ENCODE results near the gene DERA.
"Not testable (repeated sequence)": the region's sequence is repeated elsewhere in the genome, so short reads cannot be mapped to it uniquely, and the experiment has no call there.

The DERA gene

DNA sequence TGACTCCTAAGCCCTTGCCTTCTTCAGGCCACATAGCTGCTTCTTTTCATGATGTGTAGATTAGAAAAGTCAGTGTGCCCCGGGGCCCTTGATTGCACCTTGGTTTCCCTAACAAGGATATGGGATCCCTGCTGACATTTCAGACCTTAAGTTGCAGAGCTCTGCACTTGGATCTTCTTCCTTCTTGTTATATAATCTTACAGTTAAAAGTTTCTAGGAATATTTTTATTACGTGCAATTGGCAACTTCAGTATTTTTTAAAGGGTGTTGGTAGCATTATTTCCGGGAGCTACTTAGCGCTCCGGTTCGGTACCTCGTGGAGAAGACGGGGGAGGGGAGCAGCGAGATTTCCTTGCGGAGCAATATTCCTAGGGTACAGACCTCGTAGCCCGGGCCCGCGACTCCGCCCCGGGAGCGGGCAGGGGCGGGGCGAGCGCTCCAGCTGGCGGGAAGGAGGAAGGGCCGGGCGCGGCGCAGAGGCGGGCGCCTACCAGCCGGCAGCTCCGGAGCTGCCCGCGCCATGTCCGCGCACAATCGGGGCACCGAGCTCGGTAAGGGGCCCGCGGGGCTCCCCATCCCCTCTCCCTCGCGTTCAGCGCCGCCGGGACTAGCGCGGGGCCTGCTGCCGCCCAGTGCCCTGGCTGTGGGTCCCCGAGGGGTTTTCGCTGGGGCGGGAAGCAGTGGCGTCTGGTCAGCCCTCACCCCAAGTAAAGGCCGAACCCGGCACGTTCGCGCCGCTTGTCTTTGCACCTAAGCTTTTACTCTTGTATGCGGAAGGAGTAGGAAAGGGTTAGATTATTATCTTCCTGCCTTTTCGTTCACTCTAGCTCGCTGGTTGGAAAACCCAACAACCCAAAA, at the start of gene DERA:
Gene DERA (plus strand): TSS at position 469 of the 858 bp plus-strand sequence. CDS start 52 bp downstream, at position 521.
- peak; percentile 67 for DNase-seq

DNA sequence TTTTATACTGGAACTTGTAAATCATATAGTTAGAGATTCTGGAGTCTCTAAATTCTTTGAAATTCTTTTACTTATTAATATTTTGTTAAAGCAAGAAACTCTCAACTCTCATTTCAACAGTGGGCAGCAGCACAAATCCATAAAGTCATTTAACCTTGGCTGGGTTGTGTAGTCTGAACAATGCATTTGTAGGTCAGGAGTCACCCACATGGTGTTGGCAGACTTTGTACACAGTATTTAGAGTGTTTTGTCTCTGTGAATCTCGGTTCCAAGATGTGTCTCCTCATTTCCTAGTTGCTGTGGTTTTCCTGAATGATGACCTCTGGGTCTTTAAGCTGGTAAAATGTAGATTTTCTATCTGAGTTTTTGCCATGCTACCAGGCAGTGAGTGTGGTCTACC, 49.7 kb upstream of the DERA start:
- DNase-seq: no peak

DNA sequence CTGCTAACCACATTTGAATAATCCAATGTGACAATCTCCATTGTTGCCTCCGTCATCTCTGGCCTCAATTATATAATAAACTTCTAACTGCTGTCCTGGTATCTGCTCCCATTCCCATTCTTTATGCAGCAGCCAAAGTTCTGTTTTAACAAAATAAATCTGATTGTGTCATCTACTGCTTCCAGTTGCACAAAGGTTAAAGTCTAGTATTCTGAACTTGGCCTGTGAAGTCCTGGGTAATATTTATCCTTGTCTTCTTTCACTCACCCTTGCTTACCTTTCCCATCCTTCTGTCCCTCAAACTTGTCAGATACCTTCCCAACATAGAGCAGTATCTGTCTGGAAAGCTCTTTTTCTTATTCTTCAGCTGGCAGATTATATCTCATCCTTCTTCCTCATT, 48.3 kb upstream of the DERA start:
- DNase-seq: no peak

DNA sequence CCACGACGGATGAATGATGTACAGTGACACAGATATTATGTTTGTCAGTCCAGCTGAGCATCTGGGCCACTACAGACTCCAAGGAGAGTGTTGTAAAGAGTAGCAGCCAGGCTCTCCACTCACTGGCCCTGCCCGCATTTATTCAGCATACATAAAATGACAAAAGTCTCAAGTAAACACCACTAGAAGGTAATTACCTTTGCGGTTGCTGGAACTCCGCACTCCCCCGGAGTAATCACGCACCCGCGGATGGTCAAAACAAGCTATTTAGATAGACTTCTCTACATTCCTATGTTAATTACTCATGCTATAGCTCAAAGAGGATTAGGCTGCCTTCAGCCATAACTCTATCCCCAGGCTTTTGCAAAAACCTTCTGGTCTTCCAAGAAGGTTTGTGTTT, 47.8 kb upstream of the DERA start:
- DNase-seq: no peak

DNA sequence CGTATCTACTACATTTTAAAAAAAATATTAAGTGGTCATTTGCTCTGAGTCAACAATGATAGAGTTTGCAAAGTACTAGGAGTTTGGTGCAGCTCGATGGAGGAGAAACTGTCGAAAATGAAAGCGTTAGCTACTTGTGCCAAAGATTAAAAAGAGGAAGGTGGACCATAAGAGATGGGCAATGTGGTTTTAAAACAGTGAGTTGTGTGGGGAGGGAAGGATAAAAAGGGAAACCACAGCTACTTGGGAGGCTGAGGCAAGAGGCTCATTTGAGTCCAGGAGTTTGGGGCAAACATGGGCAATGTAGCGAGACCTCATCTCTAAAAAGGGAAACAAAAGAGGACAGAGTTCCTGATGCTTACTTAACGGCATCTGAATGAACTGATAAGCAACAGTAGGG, 47.1 kb upstream of the DERA start:
- DNase-seq: no peak

DNA sequence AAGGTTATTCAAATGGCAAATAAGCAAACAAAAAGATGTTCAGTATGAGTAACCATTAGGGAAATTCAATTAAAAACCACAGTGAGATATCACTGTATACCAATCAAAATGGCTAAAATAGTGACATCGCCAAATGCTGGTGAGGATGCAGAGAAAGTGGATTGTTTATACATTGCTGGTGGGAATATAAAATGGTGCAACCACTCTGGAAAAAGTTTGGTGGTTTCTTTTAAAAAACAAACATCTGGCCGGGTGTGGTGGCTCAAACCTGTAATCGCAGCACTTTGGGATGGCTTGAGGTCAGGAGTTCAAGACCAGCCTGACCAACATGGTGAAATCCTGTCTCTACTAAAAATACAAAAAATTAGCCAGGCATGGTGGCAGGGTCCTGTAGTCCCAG, 42.9 kb upstream of the DERA start:
- no peak for DNase-seq

DNA sequence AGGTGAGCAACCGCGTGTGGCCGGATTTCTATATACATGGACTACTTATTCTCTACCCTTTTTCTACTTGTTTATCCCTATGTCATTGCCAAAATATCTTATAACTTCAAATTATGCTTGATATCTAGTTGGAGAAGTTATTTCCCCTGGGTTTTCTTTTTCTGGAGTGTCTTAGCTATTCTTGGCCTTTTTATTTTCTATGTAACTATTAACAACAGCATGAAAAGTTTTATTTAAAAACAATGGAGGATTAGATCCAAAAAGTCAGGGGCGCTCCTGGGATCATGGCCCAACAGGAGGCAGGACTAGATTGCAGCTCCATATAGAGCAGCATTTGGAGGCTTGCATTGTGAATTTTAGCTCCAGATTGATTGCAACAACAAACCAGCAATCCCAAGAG, 37.6 kb upstream of the DERA start:
- DNase-seq: no peak

DNA sequence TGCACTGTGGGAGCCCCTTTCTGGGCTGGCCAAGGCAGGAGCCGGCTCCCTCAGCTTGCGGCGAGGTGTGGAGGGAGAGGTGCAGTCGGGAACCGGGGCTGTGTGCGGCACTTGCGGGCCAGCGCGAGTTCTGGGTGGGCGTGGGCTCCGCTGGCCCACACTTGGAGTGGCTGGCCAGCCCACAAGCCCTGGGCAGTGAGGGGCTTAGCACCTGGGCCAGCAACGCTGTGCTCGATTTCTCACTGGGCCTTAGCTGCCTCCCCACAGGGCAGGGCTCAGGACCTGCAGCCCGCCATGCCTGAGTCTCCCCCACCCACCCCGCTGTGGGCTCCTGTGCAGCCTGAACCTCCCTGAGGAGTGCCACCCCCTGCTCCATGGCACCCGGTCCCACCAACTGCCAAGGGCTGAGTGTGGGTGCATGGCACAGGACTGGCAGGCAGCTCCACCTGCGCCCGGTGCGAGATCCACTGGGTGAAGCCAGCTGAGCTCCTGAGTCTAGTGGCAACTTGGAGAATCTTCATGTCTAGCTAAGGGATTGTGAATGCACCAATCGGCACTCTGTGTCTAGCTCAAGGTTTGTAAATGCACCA, 36.5 kb upstream of the DERA start:
- DNase-seq: not testable (repeated sequence)

DNA sequence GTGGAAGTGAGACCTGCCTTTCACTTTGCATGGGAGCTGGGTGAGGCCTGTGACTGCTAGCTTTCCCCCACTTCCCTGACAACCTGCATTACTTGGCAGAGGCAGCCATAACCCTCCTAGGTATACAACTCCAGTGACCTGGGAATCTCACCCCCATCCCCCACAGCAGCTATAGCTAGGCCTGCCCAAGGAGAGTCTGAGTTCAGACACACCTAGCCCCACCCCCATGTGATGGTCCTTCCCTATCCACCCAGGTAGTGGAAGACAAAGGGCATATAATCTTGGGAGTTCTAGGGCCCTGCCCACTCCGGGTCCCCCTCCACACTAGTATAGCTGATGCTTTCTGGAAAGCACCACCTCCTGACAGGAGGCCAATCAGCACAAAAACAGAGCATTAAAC, 35.3 kb upstream of the DERA start:
- no peak for DNase-seq

DNA sequence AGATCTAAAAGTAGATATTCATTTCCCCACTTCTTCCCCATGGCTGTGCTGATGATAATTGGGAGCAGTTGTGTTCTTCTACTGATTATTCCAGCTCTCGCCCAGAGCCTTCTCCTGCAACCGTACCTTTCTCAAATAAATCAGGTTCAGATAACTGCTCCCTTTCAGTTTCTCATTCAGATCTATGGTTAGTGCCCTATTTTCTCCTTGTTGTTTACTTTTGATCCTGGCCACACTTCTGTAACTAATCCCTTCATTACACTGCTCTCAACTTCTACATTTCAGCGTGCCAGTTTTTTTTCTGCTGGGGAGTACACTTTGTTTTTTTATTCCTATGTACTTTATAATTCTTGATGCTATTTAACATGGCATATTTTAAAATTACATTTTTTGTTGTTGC, 31.7 kb upstream of the DERA start:
- no peak for DNase-seq

DNA sequence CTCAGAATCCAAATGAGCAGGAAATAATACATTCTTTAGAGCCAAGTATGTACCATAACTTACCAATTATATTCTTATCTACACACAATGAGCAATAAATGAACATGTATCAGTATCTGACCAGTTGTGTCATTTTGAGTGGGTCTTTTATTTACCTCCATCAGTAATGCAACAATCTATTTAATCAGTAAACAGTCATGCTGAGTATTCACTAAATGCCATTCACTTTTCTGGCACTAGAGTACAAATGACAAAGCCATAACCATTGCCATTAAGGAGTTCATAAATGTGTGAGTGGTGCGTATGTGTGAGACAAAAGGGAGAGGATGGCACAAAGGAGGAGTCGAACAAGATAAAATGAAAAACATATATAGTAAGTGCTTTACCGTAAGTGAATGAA, 30.4 kb upstream of the DERA start:
- DNase-seq: no peak

DNA sequence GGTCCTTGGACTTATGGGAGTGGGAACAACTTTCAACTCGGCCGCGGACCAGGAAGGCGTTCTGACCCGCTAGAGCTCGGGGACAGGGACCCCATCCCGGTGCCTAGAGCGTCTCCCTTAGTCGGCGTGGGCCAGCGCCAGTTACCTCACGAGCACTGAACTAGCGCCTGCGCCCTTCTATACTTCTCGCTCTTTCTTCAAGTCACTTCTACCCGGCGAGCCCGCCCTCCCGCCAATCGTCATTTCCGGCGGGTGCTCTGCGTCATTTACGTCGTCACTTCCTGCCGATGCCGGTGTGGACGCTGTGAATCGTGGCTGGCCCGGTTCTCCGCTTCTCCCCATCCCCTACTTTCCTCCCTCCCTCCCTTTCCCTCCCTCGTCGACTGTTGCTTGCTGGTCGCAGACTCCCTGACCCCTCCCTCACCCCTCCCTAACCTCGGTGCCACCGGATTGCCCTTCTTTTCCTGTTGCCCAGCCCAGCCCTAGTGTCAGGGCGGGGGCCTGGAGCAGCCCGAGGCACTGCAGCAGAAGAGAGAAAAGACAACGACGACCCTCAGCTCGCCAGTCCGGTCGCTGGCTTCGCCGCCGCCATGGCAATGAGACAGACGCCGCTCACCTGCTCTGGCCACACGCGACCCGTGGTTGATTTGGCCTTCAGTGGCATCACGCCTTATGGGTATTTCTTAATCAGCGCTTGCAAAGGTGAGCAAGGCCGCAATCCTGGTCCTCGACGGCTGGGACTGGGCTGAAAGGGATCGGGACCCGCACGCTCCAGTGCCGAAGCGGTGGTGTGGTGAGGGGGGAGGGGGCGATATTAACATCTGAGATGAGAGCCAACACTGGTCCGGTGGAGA, 28.8 kb upstream of the DERA start, which contains the start of gene STRAP:
Gene STRAP (plus strand): TSS at position 270 of the 854 bp plus-strand sequence. CDS start 321 bp downstream, at position 591.
- peak; percentile 95 for DNase-seq

DNA sequence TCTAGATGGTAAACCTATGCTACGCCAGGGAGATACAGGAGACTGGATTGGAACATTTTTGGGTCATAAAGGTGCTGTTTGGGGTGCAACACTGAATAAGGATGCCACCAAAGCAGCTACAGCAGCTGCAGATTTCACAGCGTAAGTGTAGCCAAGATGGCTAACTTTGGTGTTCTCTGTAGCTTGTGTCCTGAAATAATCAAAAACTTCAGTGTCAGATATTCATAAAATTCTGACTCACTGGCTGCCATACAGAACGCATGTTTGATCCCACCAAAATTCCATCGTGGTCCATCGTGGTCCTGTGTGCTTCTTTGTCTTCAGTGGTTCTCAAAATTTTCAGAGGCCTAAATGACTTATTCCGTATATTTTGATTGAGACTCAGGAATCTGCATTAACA, 27.6 kb upstream of the DERA start:
- no peak for DNase-seq

DNA sequence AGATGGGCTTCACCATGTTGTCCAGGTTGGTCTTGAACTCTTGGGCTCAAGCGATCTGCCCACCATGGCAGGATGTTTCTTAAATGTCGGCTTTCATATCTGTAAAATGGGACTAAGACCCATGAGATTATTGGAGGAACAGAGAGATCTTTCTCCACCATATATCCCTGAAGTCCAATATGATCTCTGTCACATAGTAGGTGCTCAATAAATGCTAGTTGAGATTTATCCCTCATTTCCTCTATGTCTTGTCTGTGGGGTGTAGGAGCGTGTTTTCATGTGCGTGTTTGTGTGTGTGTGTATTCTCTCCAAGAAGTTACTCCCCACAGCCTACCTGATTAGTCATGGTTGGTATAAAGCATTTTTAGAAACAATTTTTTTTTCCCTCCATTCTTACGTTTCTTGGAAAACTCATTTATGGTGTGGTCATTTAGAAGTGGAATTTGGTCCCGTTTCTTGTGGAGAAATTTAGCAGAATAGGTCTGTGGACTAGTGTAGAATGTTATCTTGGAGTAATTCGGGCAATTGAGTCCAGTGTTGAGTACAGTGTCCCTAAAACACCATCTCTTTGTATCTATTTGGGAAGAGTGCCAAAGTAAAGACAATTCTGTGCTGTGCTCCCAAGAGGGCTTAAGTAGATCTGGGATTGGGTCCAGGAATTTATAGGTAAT, 24.6 kb upstream of the DERA start:
- DNase-seq: no peak

DNA sequence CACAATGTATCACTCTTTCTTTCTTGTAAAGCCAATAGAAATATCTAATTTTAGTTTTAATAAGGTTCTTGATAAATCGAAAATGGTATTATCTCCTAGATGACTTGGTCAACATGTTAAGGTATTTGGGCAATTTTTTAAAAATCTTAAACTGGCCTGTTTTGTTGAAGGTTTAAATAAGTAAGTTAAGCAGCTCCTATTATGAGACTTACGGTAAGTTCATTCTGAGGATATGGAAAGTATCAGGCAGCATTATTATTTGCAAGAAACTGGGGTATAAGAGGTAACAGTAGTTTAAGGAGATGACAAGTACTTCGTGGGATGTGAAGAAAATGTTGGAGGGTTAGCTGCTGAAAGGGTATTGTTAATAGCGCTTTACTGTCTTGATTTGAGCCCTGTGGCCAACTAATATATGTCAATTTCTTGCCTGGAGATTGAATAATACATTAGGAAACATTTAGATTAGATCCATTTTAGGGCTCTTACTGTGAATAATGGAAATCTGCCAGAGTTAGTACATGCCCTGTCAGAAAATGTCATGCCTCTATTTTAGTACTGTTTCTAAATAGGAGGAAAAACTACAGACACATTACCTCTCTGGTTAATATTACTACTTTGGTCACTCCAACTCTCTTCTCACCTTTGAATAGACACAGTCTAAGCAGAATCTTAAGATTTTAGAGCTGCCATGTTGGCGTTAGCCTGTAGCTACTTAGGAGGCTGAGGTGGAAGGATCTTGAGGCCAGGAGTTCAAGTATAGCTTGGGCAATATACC, 23.9 kb upstream of the DERA start:
- DNase-seq: no peak

DNA sequence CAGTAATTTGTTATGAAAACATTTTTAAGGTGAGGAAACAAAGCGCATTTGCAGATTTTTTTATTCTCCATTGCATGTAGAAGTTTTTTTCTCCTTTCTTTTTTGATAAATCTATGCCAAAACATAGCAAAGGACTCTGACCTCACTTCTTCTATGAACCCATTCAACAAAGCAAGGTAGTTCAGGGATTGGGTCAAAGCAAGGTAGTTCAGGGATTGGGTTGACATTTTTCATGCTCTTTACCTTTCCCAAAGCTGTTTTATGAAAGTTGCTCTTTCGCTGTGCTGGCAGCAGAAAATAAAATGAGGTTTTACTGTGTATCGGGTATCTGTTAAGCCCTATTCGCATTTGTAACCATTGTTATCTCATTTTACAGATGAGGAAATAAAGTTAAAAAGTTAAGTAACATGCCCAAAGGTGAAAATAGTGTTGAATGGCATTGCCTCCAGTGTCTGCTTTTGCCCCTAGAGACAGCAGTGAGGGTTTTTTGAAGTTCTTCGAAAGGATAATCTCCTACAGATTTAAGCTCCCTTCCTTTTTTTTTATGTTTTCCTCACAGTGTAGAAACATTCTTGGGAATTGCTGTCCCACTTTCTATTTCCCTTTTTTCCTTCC, 18.4 kb upstream of the DERA start:
- no peak for DNase-seq

DNA sequence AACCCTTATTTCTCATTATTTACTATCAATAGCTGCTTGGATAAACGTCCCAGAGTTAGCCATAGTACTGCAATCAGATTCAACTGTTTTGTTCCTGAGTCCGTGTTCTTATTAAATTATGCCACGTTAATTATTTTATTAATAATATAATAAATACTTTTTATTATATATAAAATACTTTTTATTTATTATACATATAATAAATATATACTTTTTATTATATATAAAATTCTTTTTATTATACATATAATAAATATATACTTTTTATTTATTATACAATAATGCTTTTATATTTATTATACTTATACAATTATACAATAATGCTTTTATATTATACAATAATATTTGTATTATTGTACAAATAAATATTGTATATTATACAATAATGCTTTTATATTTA, 17.9 kb upstream of the DERA start:
- DNase-seq: no peak

DNA sequence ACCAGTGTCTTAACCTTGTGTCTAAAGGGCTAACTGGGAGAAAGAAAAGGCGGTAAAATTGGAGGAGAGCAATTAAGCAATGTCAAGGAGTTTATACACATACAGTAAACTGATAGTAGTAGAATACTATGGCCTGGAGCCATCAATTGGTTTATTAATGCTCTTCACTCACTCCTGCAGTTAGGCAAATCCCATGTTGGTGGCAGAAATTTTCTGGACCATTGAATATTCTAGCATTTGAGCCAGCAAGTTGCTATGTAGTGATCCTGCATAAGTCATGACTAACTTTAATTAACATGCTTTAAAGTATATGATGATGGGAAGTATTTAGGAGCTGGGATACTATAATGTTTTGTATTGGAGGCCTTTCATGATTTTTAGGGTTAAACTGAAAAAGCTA, 14.3 kb upstream of the DERA start:
- no peak for DNase-seq

DNA sequence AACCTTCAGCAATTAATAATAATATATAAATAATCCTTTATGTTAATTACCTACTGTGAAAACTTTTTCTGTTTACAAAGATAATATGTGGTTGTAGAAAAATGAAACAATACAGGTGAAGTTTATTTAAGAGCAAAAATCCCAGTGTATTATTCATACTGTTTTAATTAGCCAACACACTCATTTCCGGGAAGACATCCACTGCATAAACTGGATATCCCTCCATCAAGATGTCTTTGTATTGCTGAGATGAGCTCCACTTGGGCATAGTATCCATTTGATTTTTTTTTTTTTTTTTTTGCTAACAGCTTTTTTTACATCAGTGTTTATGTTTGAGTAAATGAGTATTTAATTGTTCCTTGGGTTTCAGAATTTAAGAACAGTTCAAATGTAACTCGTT, 13.7 kb upstream of the DERA start:
- DNase-seq: no peak

DNA sequence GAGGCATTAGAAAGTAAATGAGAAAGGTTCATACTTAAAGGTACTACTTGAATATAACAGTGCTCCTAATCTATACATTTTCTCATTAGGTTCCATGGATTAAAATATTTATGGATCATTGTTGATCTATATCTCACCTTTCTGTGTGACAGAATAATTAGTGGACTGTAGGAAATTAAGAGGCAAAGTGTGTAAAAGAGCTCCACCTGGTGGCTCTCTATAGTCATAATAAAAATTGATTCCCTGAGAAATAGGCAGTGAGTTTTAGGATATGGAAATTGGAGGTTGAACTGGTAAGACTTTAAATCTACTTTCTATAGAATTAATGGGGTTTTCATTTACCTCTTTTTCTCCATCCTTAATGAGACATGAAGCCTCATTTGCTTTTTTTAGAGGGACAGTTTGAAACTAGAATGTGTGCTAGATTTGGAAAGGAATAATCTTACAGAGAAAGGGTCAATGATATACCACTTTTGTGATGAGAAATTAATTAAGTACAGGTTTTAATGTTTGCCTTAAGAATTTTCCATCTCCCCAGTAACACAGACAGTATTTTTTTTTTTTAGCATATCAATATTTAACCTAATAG, 11.8 kb upstream of the DERA start:
- DNase-seq: no peak

DNA sequence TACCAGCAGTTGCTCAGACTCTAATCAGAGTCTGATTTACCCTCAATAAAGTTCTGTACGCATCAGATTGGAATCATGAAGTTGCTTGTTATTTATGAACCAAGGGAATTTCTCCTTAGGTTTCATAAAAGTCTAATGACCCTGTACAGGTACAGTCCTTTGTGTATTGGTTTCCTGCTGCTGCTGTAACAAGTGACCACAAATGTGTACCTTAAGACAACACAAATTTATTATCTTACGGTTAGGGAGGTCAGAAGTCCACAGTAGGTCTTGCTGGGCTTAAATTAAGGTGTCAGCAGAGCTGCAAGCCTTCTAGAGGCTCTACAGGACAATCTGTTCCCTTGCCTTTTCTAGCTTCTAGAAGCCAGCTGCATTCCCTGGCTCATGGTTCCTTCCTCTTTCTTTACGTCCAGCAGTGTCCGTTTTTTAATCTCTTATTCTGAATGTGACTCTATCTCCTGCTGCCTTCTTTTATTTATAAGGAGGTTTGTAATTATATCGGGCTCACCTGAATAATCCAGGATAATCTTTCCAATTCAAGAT, 6.7 kb upstream of the DERA start:
- DNase-seq: no peak

Data from activated CD4-positive, alpha-beta T cell treated with anti-CD3 and anti-CD28 coated beads for 48 hours (primary cell).